Mesendoderm (in vitro differentiated cells): ENCODE data around the gene PMFBP1.

Experiments used
- DNase-seq: peaks from one replicate; pipeline ENCODE4 v3.0.0; 2013
- H2AK5ac ChIP-seq: 2 replicates; pipeline ENCODE4 v1.6.1; 2013; ENCODE audit warnings: low read length, inconsistent platforms
- H2BK120ac ChIP-seq: 2 replicates; pipeline ENCODE4 v1.6.1; 2013; ENCODE audit warnings: low read depth, mild to moderate bottlenecking, low read length, moderate library complexity, mixed read lengths
- H2BK15ac ChIP-seq: replicated peaks from 2 replicates; pipeline ENCODE4 v1.6.1; 2013; ENCODE audit warnings: low read depth, mild to moderate bottlenecking, moderate library complexity
- H2BK5ac ChIP-seq: 2 replicates; pipeline ENCODE4 v1.6.1; 2013; ENCODE audit warnings: low read length, inconsistent platforms
- H3K18ac ChIP-seq: 2 replicates; pipeline ENCODE4 v1.6.1; 2013; ENCODE audit warnings: mild to moderate bottlenecking, low read length, mixed read lengths
- H3K23ac ChIP-seq: one replicate; pipeline ENCODE4 v1.6.1; 2013; ENCODE audit warnings: low read length
- H3K27ac ChIP-seq: 2 replicates; pipeline ENCODE4 v1.5.1; 2013; ENCODE audit warnings: low read depth, mild to moderate bottlenecking, inconsistent platforms, low read length, moderate library complexity
- H3K27me3 ChIP-seq: 2 replicates; pipeline ENCODE4 v1.6.1; 2013; ENCODE audit warnings: low read length, control low read depth, mild to moderate bottlenecking, inconsistent platforms; ENCODE audit not compliant: insufficient read depth, poor library complexity
- H3K36me3 ChIP-seq: 2 replicates; pipeline ENCODE4 v1.6.1; 2013; ENCODE audit warnings: low read length, inconsistent platforms; ENCODE audit not compliant: control insufficient read depth, insufficient read depth
- H3K4ac ChIP-seq: one replicate; pipeline ENCODE4 v1.6.1; 2013; ENCODE audit warnings: low read depth, mild to moderate bottlenecking, low read length, moderate library complexity
- H3K4me1 ChIP-seq: 2 replicates; pipeline ENCODE4 v1.6.1; 2013; ENCODE audit warnings: low read depth, low read length, inconsistent platforms; ENCODE audit not compliant: control insufficient read depth
- H3K4me2 ChIP-seq: 2 replicates; pipeline ENCODE4 v1.6.1; 2013; ENCODE audit warnings: low read length
- H3K4me3 ChIP-seq: 2 replicates; pipeline ENCODE4 v1.5.1; 2013; ENCODE audit warnings: mild to moderate bottlenecking, low read length
- H3K56ac ChIP-seq: one replicate; pipeline ENCODE4 v1.6.1; 2013; ENCODE audit warnings: low read length
- H3K79me1 ChIP-seq: 2 replicates; pipeline ENCODE4 v1.6.1; 2013; ENCODE audit warnings: low read length, inconsistent platforms
- H3K79me2 ChIP-seq: 2 replicates; pipeline ENCODE4 v1.6.1; 2013; ENCODE audit warnings: mild to moderate bottlenecking, low read length; ENCODE audit not compliant: control insufficient read depth, insufficient read depth
- H3K9ac ChIP-seq: 2 replicates; pipeline ENCODE4 v1.6.1; 2013; ENCODE audit warnings: low read length, inconsistent platforms
- H4K5ac ChIP-seq: one replicate; pipeline ENCODE4 v1.6.1; 2013; ENCODE audit warnings: low read length
- H4K8ac ChIP-seq: one replicate; pipeline ENCODE4 v1.6.1; 2013; ENCODE audit warnings: low read depth, mild to moderate bottlenecking, control low read depth, low read length, moderate library complexity
- WGBS: extraction: QIAGEN DNeasy Blood & Tissue Kit; methylation state at CpG from one replicate; pipeline ENCODE4 v1.1.7; 2013; ENCODE audit warnings: low lambda C conversion rate, missing lambda C conversion rate; ENCODE audit not compliant: insufficient coverage; ENCODE audit errors: extremely low coverage; 5-methylcytosine and 5-hydroxymethylcytosine counted together

PMFBP1 gene

GRCh38 chr16:72214821-72215220 lies 42.9 kb upstream of the PMFBP1 start:
- Histone ChIP-seq H3K56ac (no peak overlapping the region), H3K36me3 (no peaks in the 10 kb centered on the region), H3K4ac (no peak overlapping the region), H3K79me1 (no peaks in the 10 kb centered on the region), H2BK15ac (no peak overlapping the region), H3K4me2 (no peak overlapping the region), H2AK5ac (no peak overlapping the region), H2BK5ac (no peak overlapping the region), H4K5ac (no peak overlapping the region), H3K4me3 (no peak overlapping the region), H3K27ac (no peak overlapping the region), H4K8ac (no peak overlapping the region), H3K23ac (no peak overlapping the region), H3K4me1 (no peaks in the 10 kb centered on the region), H3K9ac (no peak overlapping the region), H3K79me2 (no peaks in the 10 kb centered on the region), H3K18ac (no peak overlapping the region), H2BK120ac (no peak overlapping the region), H3K27me3 (no peaks in the 10 kb centered on the region)
- DNase-seq: no peak

GRCh38 chr16:72211110-72211509 lies 39.2 kb upstream of the PMFBP1 start:
- no peaks in the 10 kb centered on the region for H3K79me1 ChIP-seq

GRCh38 chr16:72210555-72210954 lies 38.6 kb upstream of the PMFBP1 start:
- H3K18ac ChIP-seq: no peak overlapping the region
- no peak overlapping the region for H2AK5ac ChIP-seq
- no peak overlapping the region for H3K4ac ChIP-seq
- no peak overlapping the region for H3K56ac ChIP-seq
- H3K36me3 ChIP-seq: no peaks in the 10 kb centered on the region
- WGBS: no CpG with 5 or more reads among the region's 3 CpGs
- no peak overlapping the region for H2BK15ac ChIP-seq
- H3K27me3 ChIP-seq: no peaks in the 10 kb centered on the region
- no peak overlapping the region for H3K4me3 ChIP-seq
- no peak overlapping the region for H3K23ac ChIP-seq
- no peak for DNase-seq
- no peak overlapping the region for H4K5ac ChIP-seq
- H3K4me1 ChIP-seq: peaks cover 1% of the 10 kb centered on the region
- H3K79me2 ChIP-seq: no peaks in the 10 kb centered on the region
- no peak overlapping the region for H3K27ac ChIP-seq
- H2BK5ac ChIP-seq: no peak overlapping the region
- no peak overlapping the region for H3K9ac ChIP-seq
- H2BK120ac ChIP-seq: no peak overlapping the region
- no peaks in the 10 kb centered on the region for H3K79me1 ChIP-seq
- H4K8ac ChIP-seq: no peak overlapping the region
- H3K4me2 ChIP-seq: no peak overlapping the region

More at GRCh38 chr16:72211110-72211509, 39.2 kb upstream of the PMFBP1 start:
- no peak overlapping the region for H3K23ac ChIP-seq
- no peak for DNase-seq
- H2BK15ac ChIP-seq: no peak overlapping the region
- no peaks in the 10 kb centered on the region for H3K36me3 ChIP-seq
- no peak overlapping the region for H3K4me3 ChIP-seq
- no peak overlapping the region for H3K56ac ChIP-seq
- H3K4ac ChIP-seq: no peak overlapping the region
- H3K27ac ChIP-seq: no peak overlapping the region
- H3K4me1 ChIP-seq: no peaks in the 10 kb centered on the region
- no peaks in the 10 kb centered on the region for H3K27me3 ChIP-seq
- no peak overlapping the region for H2AK5ac ChIP-seq
- H2BK5ac ChIP-seq: no peak overlapping the region
- H3K9ac ChIP-seq: no peak overlapping the region
- H2BK120ac ChIP-seq: no peak overlapping the region
- no peak overlapping the region for H3K18ac ChIP-seq
- H4K5ac ChIP-seq: no peak overlapping the region
- no peak overlapping the region for H3K4me2 ChIP-seq
- no peak overlapping the region for H4K8ac ChIP-seq
- H3K79me2 ChIP-seq: no peaks in the 10 kb centered on the region

- no peak overlapping the region for H3K18ac ChIP-seq
- WGBS: no CpG with 5 or more reads among the region's 3 CpGs
- H4K8ac ChIP-seq: no peak overlapping the region
- H3K79me1 ChIP-seq: no peaks in the 10 kb centered on the region
- H3K56ac ChIP-seq: no peak overlapping the region
- no peaks in the 10 kb centered on the region for H3K36me3 ChIP-seq
- no peak overlapping the region for H3K4me3 ChIP-seq
- no peak overlapping the region for H3K4me2 ChIP-seq
- H2BK15ac ChIP-seq: no peak overlapping the region
- H3K9ac ChIP-seq: no peak overlapping the region
- no peak overlapping the region for H3K23ac ChIP-seq
- no peak overlapping the region for H3K27ac ChIP-seq
- H3K4ac ChIP-seq: no peak overlapping the region
- no peak for DNase-seq
- H2AK5ac ChIP-seq: no peak overlapping the region
- H3K79me2 ChIP-seq: no peaks in the 10 kb centered on the region
- H2BK5ac ChIP-seq: no peak overlapping the region
- no peak overlapping the region for H4K5ac ChIP-seq
- peaks cover 1% of the 10 kb centered on the region for H3K4me1 ChIP-seq
- no peaks in the 10 kb centered on the region for H3K27me3 ChIP-seq
- no peak overlapping the region for H2BK120ac ChIP-seq
Measured at GRCh38 chr16:72210072-72210471, 38.1 kb upstream of the PMFBP1 start.

- Histone ChIP-seq H3K79me2 (no peaks in the 10 kb centered on the region), H2BK5ac (no peak overlapping the region), H3K4me3 (no peak overlapping the region), H3K36me3 (no peaks in the 10 kb centered on the region), H2BK15ac (no peak overlapping the region), H3K4ac (no peak overlapping the region), H3K4me2 (no peak overlapping the region), H2AK5ac (no peak overlapping the region), H4K8ac (no peak overlapping the region), H3K9ac (no peak overlapping the region), H4K5ac (no peak overlapping the region), H3K23ac (no peak overlapping the region), H3K4me1 (peaks cover 1% of the 10 kb centered on the region), H3K27me3 (no peaks in the 10 kb centered on the region), H2BK120ac (no peak overlapping the region), H3K18ac (no peak overlapping the region), H3K27ac (no peak overlapping the region), H3K56ac (no peak overlapping the region), H3K79me1 (no peaks in the 10 kb centered on the region)
- DNase-seq: peak; percentile 21
- no CpG with 5 or more reads among the region's 3 CpGs for WGBS
Measured at GRCh38 chr16:72206299-72206698, 34.3 kb upstream of the PMFBP1 start.

GRCh38 chr16:72203401-72203800 lies 31.4 kb upstream of the PMFBP1 start:
- DNase-seq: no peak
- Histone ChIP-seq H3K23ac (no peak overlapping the region), H3K36me3 (no peaks in the 10 kb centered on the region), H3K4me3 (no peak overlapping the region), H3K4me2 (no peak overlapping the region), H3K4me1 (peaks cover 1% of the 10 kb centered on the region), H2BK120ac (no peak overlapping the region), H3K56ac (no peak overlapping the region), H2BK15ac (no peak overlapping the region), H3K27me3 (no peaks in the 10 kb centered on the region), H3K4ac (no peak overlapping the region), H3K18ac (no peak overlapping the region), H4K5ac (no peak overlapping the region), H2AK5ac (no peak overlapping the region), H3K9ac (no peak overlapping the region), H3K27ac (no peak overlapping the region), H3K79me2 (no peaks in the 10 kb centered on the region), H4K8ac (no peak overlapping the region), H3K79me1 (no peaks in the 10 kb centered on the region), H2BK5ac (no peak overlapping the region)
- WGBS: no CpG with 5 or more reads among the region's 6 CpGs
